Neuronal stem cell (in vitro differentiated cells): Measurements from ENCODE around the gene CCNG1.

Experiments used
- DNase-seq: peaks from one replicate; pipeline ENCODE4 v3.0.0-alpha.2; 2013; ENCODE audit warnings: low spot score
- H2AFZ ChIP-seq: one replicate; pipeline ENCODE4 v1.6.1; 2013; ENCODE audit warnings: mild to moderate bottlenecking, low read length, inconsistent platforms
- H2AK5ac ChIP-seq: 2 replicates; pipeline ENCODE4 v1.6.1; 2013; ENCODE audit warnings: low read depth, mild to moderate bottlenecking, inconsistent platforms, low read length, moderate library complexity, mixed read lengths
- H2BK120ac ChIP-seq: 2 replicates; pipeline ENCODE4 v1.6.1; 2013; ENCODE audit warnings: low read depth, mild to moderate bottlenecking, inconsistent platforms, low read length, moderate library complexity, mixed read lengths
- H2BK12ac ChIP-seq: one replicate; pipeline ENCODE4 v1.6.1; 2013; ENCODE audit warnings: low read length, inconsistent platforms
- H2BK15ac ChIP-seq: 2 replicates; pipeline ENCODE4 v1.6.1; 2013; ENCODE audit warnings: mild to moderate bottlenecking, low read length, inconsistent platforms, mixed read lengths
- H2BK5ac ChIP-seq: one replicate; pipeline ENCODE4 v1.6.1; 2013; ENCODE audit warnings: inconsistent platforms, mild to moderate bottlenecking, low read length, moderate library complexity
- H3K14ac ChIP-seq: one replicate; pipeline ENCODE4 v1.6.1; 2013; ENCODE audit warnings: low read length, inconsistent platforms
- H3K18ac ChIP-seq: 2 replicates; pipeline ENCODE4 v1.6.1; 2013; ENCODE audit warnings: low read length, inconsistent platforms
- H3K23ac ChIP-seq: 2 replicates; pipeline ENCODE4 v1.6.1; 2013; ENCODE audit warnings: low read depth, mild to moderate bottlenecking, mixed read lengths, low read length, inconsistent platforms; ENCODE audit not compliant: poor library complexity
- H3K27ac ChIP-seq: replicated peaks from 3 replicates; pipeline ENCODE4 v1.5.1; 2013; ENCODE audit warnings: low read length, inconsistent platforms
- H3K27me3 ChIP-seq, 3 experiments: 2 replicates each; pipeline ENCODE4 v1.6.1; 2013; ENCODE audit warnings: low read length in 3 of 3, mild to moderate bottlenecking in 2 of 3, inconsistent platforms in 1 of 3, low read depth in 1 of 3, mixed read lengths in 1 of 3, moderate library complexity in 1 of 3; ENCODE audit not compliant: control insufficient read depth in 3 of 3, insufficient read depth in 3 of 3
- H3K36me3 ChIP-seq, 2 donors: replicated peaks in 1 of 2; 2 replicates each; pipeline ENCODE4 v1.6.1; 2013; ENCODE audit warnings: low read length in 2 of 2; ENCODE audit not compliant: control insufficient read depth in 2 of 2, insufficient read depth in 2 of 2
- H3K4ac ChIP-seq: 2 replicates; pipeline ENCODE4 v1.6.1; 2013; ENCODE audit warnings: inconsistent platforms, mild to moderate bottlenecking, low read length, moderate library complexity
- H3K4me1 ChIP-seq, 2 donors: 1 replicate in 1 of 2; 2 replicates in 1 of 2; pipeline ENCODE4 v1.6.1; 2013; ENCODE audit warnings: low read length in 2 of 2, low read depth in 1 of 2; ENCODE audit not compliant: control insufficient read depth in 2 of 2, insufficient read depth in 1 of 2
- H3K4me2 ChIP-seq: one replicate; pipeline ENCODE4 v1.6.1; 2013; ENCODE audit warnings: mild to moderate bottlenecking, low read length, inconsistent platforms; ENCODE audit not compliant: insufficient read depth, poor library complexity, severe bottlenecking
- H3K4me3 ChIP-seq, 2 donors: 2 replicates each; pipeline ENCODE4 v1.5.1; 2013; ENCODE audit warnings: low read length in 2 of 2, mild to moderate bottlenecking in 2 of 2, inconsistent platforms in 1 of 2, moderate library complexity in 1 of 2
- H3K79me1 ChIP-seq: one replicate; pipeline ENCODE4 v1.6.1; 2013; ENCODE audit warnings: low read depth, mild to moderate bottlenecking, inconsistent platforms, low read length, moderate library complexity
- H3K9ac ChIP-seq: one replicate; pipeline ENCODE4 v1.6.1; 2013; ENCODE audit warnings: mild to moderate bottlenecking, low read depth, low read length, inconsistent platforms; ENCODE audit not compliant: poor library complexity
- H3K9me3 ChIP-seq, 2 donors: replicated peaks in 1 of 2; 2 replicates each; pipeline versions ENCODE3 to v1.6.1; 2013; ENCODE audit warnings: low read length in 2 of 2, mild to moderate bottlenecking in 2 of 2, inconsistent platforms in 1 of 2, low read depth in 1 of 2, mixed read lengths in 1 of 2, moderate library complexity in 1 of 2; ENCODE audit not compliant: control insufficient read depth in 2 of 2, insufficient read depth in 1 of 2
- H4K8ac ChIP-seq: one replicate; pipeline ENCODE4 v1.6.1; 2013; ENCODE audit warnings: low read depth, mild to moderate bottlenecking, inconsistent platforms, low read length, moderate library complexity
- H4K91ac ChIP-seq: one replicate; pipeline ENCODE4 v1.6.1; 2013; ENCODE audit warnings: low read length, low read depth, mild to moderate bottlenecking, inconsistent platforms; ENCODE audit not compliant: poor library complexity
- WGBS, 2 donors: extraction: QIAGEN DNeasy Blood & Tissue Kit; methylation state at CpG; one replicate each; pipeline ENCODE4 v1.1.7; 2013; ENCODE audit warnings: missing lambda C conversion rate in 2 of 2, mixed read lengths in 1 of 2; ENCODE audit not compliant: insufficient read length in 2 of 2, insufficient replicate concordance in 1 of 2; ENCODE audit errors: extremely low coverage in 2 of 2; 5-methylcytosine and 5-hydroxymethylcytosine counted together

Gene CCNG1

GRCh38 chr5:163439092-163439425 is 1.7 kb downstream of the CCNG1 start:
- no peak overlapping the region for H2BK15ac ChIP-seq
- H3K4me3 ChIP-seq = peak overlapping the region in 1 of 2 donors; percentile 80
- H4K8ac ChIP-seq = no peak overlapping the region
- DNase-seq = no peak
- no peak overlapping the region for H2BK120ac ChIP-seq
- H3K14ac ChIP-seq = no peak overlapping the region
- H2AK5ac ChIP-seq = no peak overlapping the region
- peak overlapping the region; percentile 49 for H3K4me2 ChIP-seq
- H3K36me3 ChIP-seq = peaks cover 11 to 57% of the 10 kb centered on the region in 2 donors
- no peaks in the 10 kb centered on the region for H3K9me3 ChIP-seq
- H3K9ac ChIP-seq = no peak overlapping the region
- no peak overlapping the region for H3K27ac ChIP-seq
- no peak overlapping the region for H4K91ac ChIP-seq
- no peak overlapping the region for H3K23ac ChIP-seq
- no peak overlapping the region for H3K4ac ChIP-seq
- no peak overlapping the region for H2BK12ac ChIP-seq
- H3K4me1 ChIP-seq = peaks cover 7 to 13% of the 10 kb centered on the region in 2 donors
- H3K27me3 ChIP-seq = no peaks in the 10 kb centered on the region
- WGBS, 2 donors = no CpG with 5 or more reads among the region's 2 CpGs
- no peaks in the 10 kb centered on the region for H3K79me1 ChIP-seq
- H2BK5ac ChIP-seq = no peak overlapping the region
- no peak overlapping the region for H2AFZ ChIP-seq
- no peak overlapping the region for H3K18ac ChIP-seq

- no peak for DNase-seq
- Histone ChIP-seq H3K4me3 (no peak overlapping the region), H3K9ac (no peak overlapping the region), H3K9me3 (no peaks in the 10 kb centered on the region), H3K4me1 (peaks cover 7 to 9% of the 10 kb centered on the region in 2 donors), H3K79me1 (no peaks in the 10 kb centered on the region), H2AFZ (no peak overlapping the region), H2BK120ac (no peak overlapping the region), H3K4ac (no peak overlapping the region), H3K4me2 (no peak overlapping the region), H2BK15ac (no peak overlapping the region), H2BK12ac (no peak overlapping the region), H3K23ac (no peak overlapping the region), H3K36me3 (peaks cover 16 to 76% of the 10 kb centered on the region in 2 donors), H4K91ac (no peak overlapping the region), H2BK5ac (no peak overlapping the region), H3K27me3 (no peaks in the 10 kb centered on the region), H2AK5ac (no peak overlapping the region), H3K14ac (no peak overlapping the region), H4K8ac (no peak overlapping the region), H3K18ac (no peak overlapping the region), H3K27ac (no peak overlapping the region)
- WGBS, 2 donors = no CpG with 5 or more reads among the region's 3 CpGs
These were observed 3.6 kb downstream of the CCNG1 start for GRCh38 chr5:163440954-163441353.

GRCh38 chr5:163444526-163444925 is 7.1 kb downstream of the CCNG1 start:
- Histone ChIP-seq H3K14ac (no peak overlapping the region), H2AK5ac (no peak overlapping the region), H2AFZ (no peak overlapping the region), H4K8ac (no peak overlapping the region), H3K9me3 (peaks cover 0 to 8% of the 10 kb centered on the region in 2 donors), H4K91ac (no peak overlapping the region), H2BK5ac (no peak overlapping the region), H2BK12ac (no peak overlapping the region), H3K79me1 (no peaks in the 10 kb centered on the region), H3K4me1 (peaks cover 0 to 2% of the 10 kb centered on the region in 2 donors), H2BK120ac (no peak overlapping the region), H3K18ac (no peak overlapping the region), H3K4me3 (no peak overlapping the region), H3K27ac (no peak overlapping the region), H3K9ac (no peak overlapping the region), H3K4ac (no peak overlapping the region), H3K23ac (no peak overlapping the region), H3K4me2 (no peak overlapping the region), H2BK15ac (no peak overlapping the region), H3K36me3 (peaks cover 19 to 100% of the 10 kb centered on the region in 2 donors), H3K27me3 (no peaks in the 10 kb centered on the region)
- WGBS, 2 donors = no CpG with 5 or more reads among the region's 1 CpG
- no peak for DNase-seq

GRCh38 chr5:163445345-163445744 is 8.0 kb downstream of the CCNG1 start:
- Histone ChIP-seq H3K9ac (no peak overlapping the region), H3K4me3 (no peak overlapping the region), H3K27me3 (no peaks in the 10 kb centered on the region), H3K4ac (no peak overlapping the region), H3K36me3 (peaks cover 17 to 100% of the 10 kb centered on the region in 2 donors), H4K91ac (no peak overlapping the region), H2BK12ac (no peak overlapping the region), H2BK15ac (no peak overlapping the region), H3K4me2 (no peak overlapping the region), H3K23ac (no peak overlapping the region), H2BK120ac (no peak overlapping the region), H3K4me1 (no peaks in the 10 kb centered on the region), H2BK5ac (no peak overlapping the region), H4K8ac (no peak overlapping the region), H2AK5ac (no peak overlapping the region), H2AFZ (no peak overlapping the region), H3K9me3 (peaks cover 0 to 8% of the 10 kb centered on the region in 2 donors), H3K79me1 (no peaks in the 10 kb centered on the region), H3K27ac (no peak overlapping the region), H3K18ac (no peak overlapping the region), H3K14ac (no peak overlapping the region)
- no CpG with 5 or more reads among the region's 6 CpGs for WGBS, 2 donors
- no peak for DNase-seq
